ENCODE results near the gene NOL8. TPM values are rescaled to one million over a fixed set of nuclear protein-coding genes. Genes with fewer than 3 reads are reported as not detected.

The NOL8 gene
- total RNA-seq, 1 donor from 2014 or later = 40.1 TPM

DNA sequence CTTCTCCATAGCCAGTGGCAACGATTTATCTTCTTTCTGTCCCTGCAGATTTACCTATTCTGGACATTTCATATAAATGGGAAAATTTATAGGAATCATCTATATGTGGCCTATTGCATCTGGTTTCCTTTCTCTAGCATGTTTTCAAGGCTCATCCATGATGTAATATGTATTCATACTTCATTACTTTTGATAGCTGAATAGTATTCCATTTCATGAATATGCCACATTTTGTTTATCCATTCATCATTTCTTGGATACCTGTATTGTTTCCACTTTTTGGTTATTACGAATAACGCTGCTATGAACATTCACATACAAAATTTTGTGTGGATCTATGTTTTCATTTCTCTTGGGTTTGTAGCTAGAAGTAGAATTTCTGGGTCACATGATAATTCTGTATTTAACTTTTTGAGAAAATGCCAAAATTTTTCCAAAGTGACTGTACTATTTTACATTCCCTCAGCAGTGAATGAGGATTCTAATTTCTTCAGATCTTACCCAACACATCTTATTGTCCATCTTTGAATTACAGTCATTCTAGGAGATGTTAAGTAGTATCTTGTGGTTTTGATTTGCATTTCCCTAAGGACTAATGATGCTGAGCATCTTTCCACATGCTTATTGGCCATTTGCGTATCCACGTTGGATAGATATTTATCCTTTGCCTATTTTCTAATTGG is 35.3 kb downstream of the NOL8 start:
- DNase-seq (ENCODE audit: low read depth, low spot score) = no peak
- no peak overlapping the region for H3K27ac Mint-ChIP-seq (ENCODE audit: unreplicated experiment)
- H3K4me3 Mint-ChIP-seq = peak overlapping the region; percentile 45
- TF ChIP-seq, protein P1, sequence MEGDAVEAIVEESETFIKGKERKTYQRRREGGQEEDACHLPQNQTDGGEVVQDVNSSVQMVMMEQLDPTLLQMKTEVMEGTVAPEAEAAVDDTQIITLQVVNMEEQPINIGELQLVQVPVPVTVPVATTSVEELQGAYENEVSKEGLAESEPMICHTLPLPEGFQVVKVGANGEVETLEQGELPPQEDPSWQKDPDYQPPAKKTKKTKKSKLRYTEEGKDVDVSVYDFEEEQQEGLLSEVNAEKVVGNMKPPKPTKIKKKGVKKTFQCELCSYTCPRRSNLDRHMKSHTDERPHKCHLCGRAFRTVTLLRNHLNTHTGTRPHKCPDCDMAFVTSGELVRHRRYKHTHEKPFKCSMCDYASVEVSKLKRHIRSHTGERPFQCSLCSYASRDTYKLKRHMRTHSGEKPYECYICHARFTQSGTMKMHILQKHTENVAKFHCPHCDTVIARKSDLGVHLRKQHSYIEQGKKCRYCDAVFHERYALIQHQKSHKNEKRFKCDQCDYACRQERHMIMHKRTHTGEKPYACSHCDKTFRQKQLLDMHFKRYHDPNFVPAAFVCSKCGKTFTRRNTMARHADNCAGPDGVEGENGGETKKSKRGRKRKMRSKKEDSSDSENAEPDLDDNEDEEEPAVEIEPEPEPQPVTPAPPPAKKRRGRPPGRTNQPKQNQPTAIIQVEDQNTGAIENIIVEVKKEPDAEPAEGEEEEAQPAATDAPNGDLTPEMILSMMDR (conservative IDR thresholded peaks at IDR 0.05) = no peak
- no peaks in the 10 kb centered on the region for H3K27me3 Mint-ChIP-seq (ENCODE audit: low read depth)
- no peaks in the 10 kb centered on the region for H3K9me3 Mint-ChIP-seq
- H3K36me3 Mint-ChIP-seq (ENCODE audit: low read depth) = peaks cover 25% of the 10 kb centered on the region
- H3K4me1 Mint-ChIP-seq = peaks cover 28% of the 10 kb centered on the region

DNA sequence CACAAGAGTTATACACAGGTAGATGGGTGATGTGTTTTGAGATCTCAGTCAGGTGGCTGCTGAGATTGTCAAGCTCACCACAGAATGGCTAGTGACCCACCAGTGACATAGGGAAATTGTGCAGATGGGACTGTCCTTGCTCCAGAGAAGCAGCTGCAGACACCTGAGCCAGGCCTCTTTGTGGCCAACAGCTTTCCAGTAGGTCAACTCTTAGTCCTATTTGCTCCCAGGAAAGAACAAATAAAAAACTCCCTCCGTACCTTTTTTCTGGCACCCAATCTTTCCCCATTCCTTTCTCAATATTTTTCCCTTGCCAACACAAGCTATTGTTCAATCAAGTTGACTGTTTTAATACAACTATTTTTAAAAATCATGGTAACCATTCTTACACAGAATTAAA is 45.8 kb downstream of the NOL8 start:
- H3K9me3 Mint-ChIP-seq = no peaks in the 10 kb centered on the region
- H3K27me3 Mint-ChIP-seq (ENCODE audit: low read depth) = no peaks in the 10 kb centered on the region
- H3K36me3 Mint-ChIP-seq (ENCODE audit: low read depth) = peaks cover 3% of the 10 kb centered on the region
- no peak overlapping the region for H3K4me3 Mint-ChIP-seq
- H3K4me1 Mint-ChIP-seq = no peaks in the 10 kb centered on the region
- no peak overlapping the region for H3K27ac Mint-ChIP-seq (ENCODE audit: unreplicated experiment)
- no peak for DNase-seq (ENCODE audit: low read depth, low spot score)
- TF ChIP-seq, protein P1 (conservative IDR thresholded peaks at IDR 0.05) = no peak

DNA sequence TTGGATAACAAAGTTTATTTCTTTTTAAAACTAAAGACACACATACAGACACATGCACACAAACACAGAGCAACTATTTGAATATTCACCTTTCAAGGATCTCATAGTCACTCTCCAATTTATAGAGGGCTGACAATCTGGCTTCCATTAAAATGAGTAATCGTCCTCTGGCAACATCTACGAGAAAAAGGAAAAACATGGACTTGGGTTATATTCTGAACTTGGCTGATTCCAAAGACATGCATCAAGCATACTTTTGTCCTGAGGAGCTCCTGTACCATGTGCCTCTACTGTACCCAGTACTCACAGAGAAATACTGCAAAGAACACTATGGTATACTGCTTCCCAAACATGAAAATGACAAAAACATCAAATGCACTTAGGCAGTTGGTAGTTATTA is 47.0 kb downstream of the NOL8 start:
- H3K27ac Mint-ChIP-seq (ENCODE audit: unreplicated experiment) = no peak overlapping the region
- no peaks in the 10 kb centered on the region for H3K27me3 Mint-ChIP-seq (ENCODE audit: low read depth)
- DNase-seq (ENCODE audit: low read depth, low spot score) = no peak
- no peaks in the 10 kb centered on the region for H3K4me1 Mint-ChIP-seq
- H3K4me3 Mint-ChIP-seq = no peak overlapping the region
- peaks cover 4% of the 10 kb centered on the region for H3K36me3 Mint-ChIP-seq (ENCODE audit: low read depth)
- TF ChIP-seq, protein P1 (conservative IDR thresholded peaks at IDR 0.05) = no peak
- no peaks in the 10 kb centered on the region for H3K9me3 Mint-ChIP-seq

DNA sequence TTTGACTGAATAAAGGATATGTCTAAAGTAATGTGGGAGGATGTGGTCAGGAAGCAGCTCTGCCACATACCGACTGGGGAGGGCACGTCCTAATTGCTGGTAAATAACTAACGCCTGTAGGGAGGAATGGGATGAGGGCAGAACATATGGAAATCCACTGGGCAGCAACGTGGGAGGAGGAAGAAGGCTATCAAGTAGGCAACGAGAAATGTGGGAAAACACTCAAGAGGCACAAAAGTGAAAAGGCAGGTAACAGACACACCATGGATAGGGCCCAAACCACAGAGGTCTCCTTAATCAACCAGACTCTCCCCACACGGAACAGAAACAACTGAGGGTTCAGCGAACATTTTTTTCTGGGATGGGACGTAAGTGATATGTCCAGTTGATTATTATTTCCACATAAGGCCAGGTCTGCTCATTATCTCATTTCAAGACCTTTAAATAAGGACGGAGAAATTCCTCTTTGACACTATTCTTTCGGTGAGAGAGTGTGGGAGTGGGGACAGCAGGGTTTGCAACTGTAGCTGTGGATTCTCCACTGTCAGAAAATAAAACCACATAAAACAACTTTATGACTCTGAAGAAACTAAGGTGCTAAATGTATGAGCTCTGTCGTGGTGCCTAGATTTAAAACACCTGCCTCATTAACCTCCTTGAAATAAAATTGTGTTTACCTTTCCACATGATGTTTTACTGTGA is 48.7 kb downstream of the NOL8 start:
- no peaks in the 10 kb centered on the region for H3K9me3 Mint-ChIP-seq
- no peaks in the 10 kb centered on the region for H3K4me1 Mint-ChIP-seq
- H3K27ac Mint-ChIP-seq (ENCODE audit: unreplicated experiment) = no peak overlapping the region
- no peak for DNase-seq (ENCODE audit: low read depth, low spot score)
- TF ChIP-seq, protein P1 (conservative IDR thresholded peaks at IDR 0.05) = no peak
- no peak overlapping the region for H3K4me3 Mint-ChIP-seq
- H3K27me3 Mint-ChIP-seq (ENCODE audit: low read depth) = no peaks in the 10 kb centered on the region
- peaks cover 4% of the 10 kb centered on the region for H3K36me3 Mint-ChIP-seq (ENCODE audit: low read depth)

- H3K36me3 Mint-ChIP-seq (ENCODE audit: low read depth) = peaks cover 7% of the 10 kb centered on the region
- H3K4me3 Mint-ChIP-seq = no peak overlapping the region
- H3K9me3 Mint-ChIP-seq = no peaks in the 10 kb centered on the region
Measured at GRCh38 chr9:92275541-92275940, 49.6 kb downstream of the NOL8 start.

More at GRCh38 chr9:92275541-92275940, 49.6 kb downstream of the NOL8 start:
- Mint-ChIP-seq H3K27ac (ENCODE audit: unreplicated experiment) (no peak overlapping the region), H3K4me1 (no peaks in the 10 kb centered on the region), H3K27me3 (ENCODE audit: low read depth) (no peaks in the 10 kb centered on the region)
- no peak for DNase-seq (ENCODE audit: low read depth, low spot score)
- TF ChIP-seq, protein P1 (conservative IDR thresholded peaks at IDR 0.05) = no peak

Measured in neural crest cell (in vitro differentiated cells).